Cardiac septum (tissue), 1 donor: Measurements from ENCODE around the gene TAOK3. TPM values are rescaled to one million over a fixed set of nuclear protein-coding genes. Genes with fewer than 3 reads are reported as not detected.

ENCODE experiments used
- DNase-seq: peaks from one replicate; pipeline ENCODE4 v3.0.0-alpha.2; 2020; ENCODE audit warnings: low spot score
- intact Hi-C: fragments of 100-400 bp; cut with DNase I; formaldehyde crosslinking; loops from one replicate; pipeline ENCODE4 v1.14.0; 2022
- total RNA-seq: library from RNA; stranded (reverse); fragmentation: NEBNext Ultra II Directional; extraction: Animal tissue kit (Norgen Biotek cat#: 25700); gene quantifications from one replicate; pipeline ENCODE4 v1.2.1, GENCODE V29; 2021
- donor health status: DM: no; HTN: no; CAD: no.

The TAOK3 gene
- total RNA-seq, 1 donor from 2014 or later: 21.7 TPM

- intact Hi-C loops: no loop called here
- DNase-seq: no peak
Observed at GRCh38 chr12:118346895-118347294, 25.8 kb downstream of the TAOK3 start.

DNA sequence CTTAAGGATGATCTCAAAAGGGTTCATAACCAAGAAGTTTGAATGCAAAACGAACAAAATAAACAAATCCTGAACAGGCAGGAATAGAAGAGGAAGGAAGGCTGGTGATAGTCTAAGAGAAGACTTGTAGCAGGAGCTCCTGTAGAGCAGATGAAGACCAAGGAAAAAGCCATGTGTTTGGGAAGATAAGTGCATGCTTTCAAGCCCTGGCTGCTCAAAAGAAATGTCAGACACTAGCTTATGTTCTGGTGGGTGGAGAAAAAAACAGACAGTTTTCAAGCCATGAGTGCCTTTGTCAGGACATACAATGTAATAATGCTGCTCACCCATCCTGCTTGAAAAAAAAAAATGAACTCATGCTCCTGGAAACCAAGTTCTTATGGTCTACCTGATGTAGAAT, 27.4 kb downstream of the TAOK3 start:
- no peak for DNase-seq
- intact Hi-C loops: no loop called here

- intact Hi-C loops: no loop called here
- no peak for DNase-seq
Observed at GRCh38 chr12:118344829-118345228, 27.9 kb downstream of the TAOK3 start.

DNA sequence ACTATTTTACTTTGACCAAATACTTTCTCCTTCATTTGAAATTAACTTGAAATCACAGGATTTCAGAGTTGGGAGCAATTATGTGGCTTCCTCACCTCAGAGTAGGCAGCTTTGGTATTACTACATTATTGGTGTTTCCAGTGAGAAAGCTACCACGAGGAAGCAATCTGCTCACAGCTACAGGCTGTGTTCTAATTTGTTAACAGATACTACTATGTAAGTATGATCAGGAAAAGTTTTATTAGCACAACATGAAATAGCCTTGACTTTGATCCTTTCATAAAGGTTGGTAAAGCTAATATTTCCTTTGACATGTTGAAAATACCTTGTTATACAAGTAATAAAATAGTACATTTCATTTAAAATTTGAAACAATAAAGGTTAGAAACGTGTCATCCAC, 30.6 kb downstream of the TAOK3 start:
- intact Hi-C loops: no loop called here
- DNase-seq: no peak

- intact Hi-C loops: no loop called here
- no peak for DNase-seq
Observed at GRCh38 chr12:118337194-118337838, 35.4 kb downstream of the TAOK3 start.

DNA sequence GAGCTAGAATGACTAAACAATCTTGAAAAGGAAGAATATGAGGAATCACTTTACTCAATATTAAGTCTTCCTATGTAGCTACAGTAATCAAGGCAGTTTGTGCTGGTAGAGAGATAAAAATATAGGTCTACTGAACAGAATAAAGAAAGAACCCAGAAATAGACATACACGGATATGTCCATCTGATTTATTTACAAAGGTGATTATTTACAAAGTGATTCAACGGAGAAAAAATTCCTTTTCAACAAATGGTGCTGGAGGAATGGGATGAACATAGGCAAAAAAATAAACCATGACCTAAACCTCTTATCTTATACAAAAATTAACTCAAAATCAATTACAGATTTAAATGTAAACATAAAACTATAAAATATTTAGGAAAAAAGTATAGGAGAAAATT, 36.6 kb downstream of the TAOK3 start:
- intact Hi-C loops: no loop called here
- no peak for DNase-seq

DNA sequence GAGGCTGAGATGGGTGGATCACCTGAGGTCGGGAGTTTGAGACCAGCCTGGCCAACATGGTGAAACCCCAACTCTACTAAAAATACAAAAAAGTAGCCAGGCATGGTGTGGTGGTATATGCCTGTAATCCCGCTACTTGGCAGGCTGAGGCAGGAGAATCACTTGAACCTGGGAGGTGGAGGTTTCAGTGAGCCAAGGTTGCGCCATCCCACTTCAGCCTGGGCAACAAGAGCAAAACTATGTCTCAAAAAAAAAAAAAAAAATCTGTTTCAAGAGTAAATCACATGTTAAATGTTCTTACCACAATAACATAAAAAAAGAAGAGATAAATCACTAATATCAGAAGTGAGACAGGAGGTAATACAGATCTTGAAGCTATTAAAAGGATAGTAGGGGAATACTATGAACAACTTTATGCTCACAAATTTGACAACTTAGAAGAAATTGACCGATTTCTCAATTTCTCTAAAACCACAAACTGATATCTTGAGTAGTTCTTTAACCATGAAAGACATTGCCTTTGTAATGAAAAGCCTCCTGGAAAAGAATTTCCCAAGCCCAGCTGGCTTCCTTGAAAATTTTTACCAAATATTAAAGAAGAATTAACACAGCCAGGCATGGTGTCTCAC, 37.7 kb downstream of the TAOK3 start:
- DNase-seq: no peak
- intact Hi-C loops: no loop called here

GRCh38 chr12:118334241-118334640, 38.5 kb downstream of the TAOK3 start:
- intact Hi-C loops: no loop called here
- DNase-seq: no peak

DNA sequence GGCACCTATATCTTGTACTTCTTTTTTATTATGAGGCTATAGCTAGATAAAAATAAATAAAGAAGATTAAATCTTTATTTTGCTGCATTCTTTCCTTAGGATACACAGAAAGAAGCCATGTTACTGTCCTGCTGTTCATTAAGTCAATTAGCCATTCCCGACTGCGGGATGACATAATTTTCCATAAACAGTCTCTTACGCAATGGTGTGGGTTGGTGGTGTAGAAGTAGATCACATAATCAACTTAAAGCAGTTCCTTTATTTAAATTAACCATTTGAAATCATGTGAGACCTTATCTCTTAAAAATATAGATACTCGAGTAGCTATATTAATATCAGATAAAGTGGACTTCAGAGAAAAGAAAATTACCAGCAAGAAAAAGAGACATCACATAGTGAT, 40.2 kb downstream of the TAOK3 start:
- intact Hi-C loops: no loop called here
- DNase-seq: no peak

DNA sequence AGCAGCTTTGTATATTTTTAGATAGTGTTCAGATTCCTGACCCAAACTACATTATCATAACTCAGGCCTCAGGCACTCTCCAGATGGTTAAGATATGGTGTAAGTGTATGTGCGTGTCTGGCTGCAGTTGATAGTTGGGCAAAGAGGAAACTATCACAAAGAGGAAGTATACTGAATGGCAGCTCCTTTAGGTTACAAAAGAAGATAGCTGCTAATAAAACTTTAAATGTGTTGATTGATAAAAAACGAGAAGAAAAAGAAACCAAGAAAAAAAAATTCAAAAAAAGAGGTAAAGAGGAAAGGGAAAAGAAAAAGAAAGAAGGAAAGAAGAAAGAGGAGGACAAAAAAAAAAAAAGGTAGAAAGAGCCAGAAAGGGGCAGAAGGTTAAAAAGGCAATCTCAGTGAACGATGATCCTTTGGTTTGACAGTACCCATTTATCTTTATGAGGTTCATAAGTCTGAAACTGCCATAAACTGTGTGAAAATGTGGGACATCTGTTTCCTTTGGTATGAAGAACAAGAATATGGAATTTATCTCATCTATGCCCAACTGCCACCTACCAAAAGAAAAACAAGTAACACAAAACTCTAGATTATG, 42.2 kb downstream of the TAOK3 start:
- no peak for DNase-seq
- intact Hi-C loops: no loop called here

GRCh38 chr12:118328486-118329330, 44.0 kb downstream of the TAOK3 start:
- no peak for DNase-seq
- intact Hi-C loops: no loop called here

- no peak for DNase-seq
- intact Hi-C loops: no loop called here
Observed at GRCh38 chr12:118327391-118327790, 45.3 kb downstream of the TAOK3 start.

DNA sequence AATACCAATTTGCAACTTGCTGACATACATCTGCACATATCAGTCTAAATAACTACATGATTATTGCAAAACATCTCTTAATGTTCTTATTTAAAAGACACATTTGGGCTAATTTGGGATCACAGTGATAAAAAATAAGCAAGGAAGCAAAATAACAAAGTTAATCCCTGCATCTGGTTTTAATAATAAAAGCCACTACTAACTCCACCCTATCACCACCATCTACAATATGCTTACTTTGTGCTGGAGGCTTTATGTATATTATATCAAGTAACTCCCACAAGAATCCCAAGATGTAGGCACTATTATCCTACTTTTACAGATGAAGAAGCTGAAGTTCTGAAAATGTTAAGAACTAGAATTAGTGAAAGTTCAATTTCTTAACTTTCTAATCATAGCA, 45.7 kb downstream of the TAOK3 start:
- intact Hi-C loops: no loop called here
- no peak for DNase-seq

GRCh38 chr12:118325081-118325480, 47.6 kb downstream of the TAOK3 start:
- DNase-seq: no peak
- intact Hi-C loops: no loop called here

GRCh38 chr12:118319627-118320026, 53.1 kb downstream of the TAOK3 start:
- intact Hi-C loops: no loop called here
- no peak for DNase-seq

DNA sequence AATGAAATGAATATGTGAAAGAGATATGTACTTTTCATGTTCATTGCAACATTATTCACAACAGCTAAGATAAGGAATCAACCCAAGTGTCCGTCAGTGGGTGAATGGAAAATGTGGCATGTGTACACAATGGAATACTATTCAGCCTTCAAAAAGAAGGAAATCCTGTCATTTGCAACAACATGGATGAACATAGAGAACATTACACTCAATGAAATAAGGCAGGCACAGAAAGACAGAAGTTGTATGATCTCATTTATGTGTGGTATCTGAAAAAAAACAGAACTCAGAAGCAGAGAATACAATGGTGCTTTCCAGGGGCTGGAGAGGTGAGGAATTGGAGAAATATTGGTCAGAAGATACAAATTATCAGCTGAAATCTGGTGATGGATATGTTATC, 54.0 kb downstream of the TAOK3 start:
- no peak for DNase-seq
- intact Hi-C loops: no loop called here

GRCh38 chr12:118317729-118318128, 55.0 kb downstream of the TAOK3 start:
- intact Hi-C loops: no loop called here

GRCh38 chr12:118315821-118316220, 56.9 kb downstream of the TAOK3 start:
- no peak for DNase-seq
- intact Hi-C loops: no loop called here

More at GRCh38 chr12:118317729-118318128, 55.0 kb downstream of the TAOK3 start:
- no peak for DNase-seq

- intact Hi-C loops: no loop called here
- DNase-seq: no peak
Observed at GRCh38 chr12:118312578-118312977, 60.1 kb downstream of the TAOK3 start.

DNA sequence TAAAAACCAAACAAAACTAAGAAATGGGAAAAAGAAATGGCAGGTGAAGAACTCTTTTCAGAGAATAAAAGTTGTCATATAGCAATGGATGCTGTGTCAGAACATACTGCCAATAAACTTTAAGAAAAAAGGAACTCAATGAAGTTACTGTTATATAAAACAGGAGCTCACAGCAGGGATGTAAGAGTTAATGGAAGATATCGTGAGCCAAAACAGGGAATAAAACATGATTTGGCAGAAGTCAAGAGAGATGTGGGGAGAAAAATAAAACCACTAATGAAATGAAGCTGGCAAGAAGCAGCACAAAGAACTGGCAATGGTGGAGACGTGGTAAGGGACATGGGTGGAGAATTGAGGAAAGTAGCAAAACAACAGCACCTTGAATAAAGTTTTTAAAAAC, 61.0 kb downstream of the TAOK3 start:
- intact Hi-C loops: no loop called here
- DNase-seq: no peak
